A172 (cell line): ENCODE measurements around the gene GAST. TPM values are rescaled to one million over a fixed set of nuclear protein-coding genes. Genes with fewer than 3 reads are reported as not detected.
A peak's percentile ranks its signal among the peaks of the same experiment; 100 is the strongest.

Source experiments
- DNase-seq: peaks from one replicate; pipeline ENCODE4 v3.0.0-alpha.2; 2015; ENCODE audit warnings: low spot score
- total RNA-seq: library from RNA; depleted of rRNA; stranded (reverse); fragments of >200 nt; shearing (Covaris generic); gene quantifications from 2 replicates; pipeline ENCODE4 v1.2.3, GENCODE V29; 2014; rRNA removed

GAST gene
- total RNA-seq, 1 experiment from 2014 or later: not detected

DNA sequence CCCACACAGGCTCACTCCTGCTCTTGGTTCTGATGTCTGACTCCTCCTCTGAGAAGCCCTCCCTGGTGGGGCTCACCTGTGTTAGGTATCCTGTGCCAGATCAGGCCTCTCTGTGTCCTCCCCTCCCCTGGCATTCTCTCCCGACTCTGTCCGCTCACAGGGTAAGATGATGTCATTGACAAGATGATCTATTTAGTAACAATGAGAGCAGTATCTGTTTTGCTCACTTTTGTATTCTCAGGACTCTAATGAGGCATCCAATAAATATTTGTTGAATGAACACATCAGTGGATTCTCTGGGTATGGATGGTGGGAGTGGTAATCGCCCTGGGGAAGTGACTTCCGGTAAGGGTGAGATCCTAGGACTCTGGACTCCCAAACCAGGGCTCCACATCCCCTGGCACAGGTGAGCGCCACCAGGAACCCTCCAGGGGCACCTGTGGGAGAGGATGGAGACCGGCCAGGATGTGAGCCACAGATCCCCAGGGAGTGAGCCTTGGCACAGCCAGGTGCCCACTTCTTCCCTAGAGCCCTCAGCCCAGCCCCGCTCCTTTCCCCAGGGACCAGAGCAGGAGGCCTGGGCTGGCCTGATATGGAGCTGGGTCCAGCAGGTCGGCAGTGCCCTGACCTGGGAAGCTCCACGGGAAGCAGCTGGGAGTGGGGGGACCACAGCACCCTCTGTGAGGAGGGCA, 27.7 kb downstream of the GAST start:
- peak; percentile 82 for DNase-seq

DNA sequence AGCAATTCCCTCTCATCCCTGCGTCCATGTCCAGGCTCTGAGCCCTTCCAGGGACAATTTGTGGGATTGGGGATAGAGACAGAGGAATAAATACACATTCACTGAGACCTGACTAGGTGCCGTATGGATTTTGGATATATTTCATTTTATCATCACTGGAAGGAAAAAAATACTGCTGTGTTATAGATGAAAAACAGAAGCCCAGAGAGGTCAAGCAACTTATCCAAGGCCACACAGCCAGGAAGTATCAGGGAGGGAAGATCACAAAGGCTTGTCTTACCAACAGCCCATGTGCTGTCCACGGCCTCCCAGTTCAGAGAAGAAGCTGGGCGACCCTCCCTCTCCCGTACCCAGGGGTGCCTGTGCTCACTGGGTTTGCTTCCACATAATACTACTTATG, 28.4 kb downstream of the GAST start:
- DNase-seq: no peak

DNA sequence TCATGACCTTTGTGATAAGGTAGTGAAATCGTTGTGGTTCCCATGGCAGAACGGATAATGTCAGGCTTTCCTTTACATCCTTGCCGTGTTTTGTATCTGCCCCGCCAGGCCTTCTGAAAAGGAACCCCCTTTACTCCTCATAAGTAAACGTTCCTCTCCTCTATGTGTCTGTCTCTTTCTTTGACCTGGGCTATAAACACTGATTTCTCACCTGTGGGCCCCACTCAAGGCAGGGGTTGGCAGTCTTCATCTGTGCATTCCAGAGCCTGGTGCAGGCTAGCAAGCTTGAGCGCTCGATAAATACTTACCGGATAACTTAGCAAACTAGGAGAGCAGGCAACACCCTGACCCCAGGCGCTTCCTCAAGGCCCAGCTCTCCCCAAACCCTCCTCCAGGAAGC, 29.6 kb downstream of the GAST start:
- no peak for DNase-seq

DNA sequence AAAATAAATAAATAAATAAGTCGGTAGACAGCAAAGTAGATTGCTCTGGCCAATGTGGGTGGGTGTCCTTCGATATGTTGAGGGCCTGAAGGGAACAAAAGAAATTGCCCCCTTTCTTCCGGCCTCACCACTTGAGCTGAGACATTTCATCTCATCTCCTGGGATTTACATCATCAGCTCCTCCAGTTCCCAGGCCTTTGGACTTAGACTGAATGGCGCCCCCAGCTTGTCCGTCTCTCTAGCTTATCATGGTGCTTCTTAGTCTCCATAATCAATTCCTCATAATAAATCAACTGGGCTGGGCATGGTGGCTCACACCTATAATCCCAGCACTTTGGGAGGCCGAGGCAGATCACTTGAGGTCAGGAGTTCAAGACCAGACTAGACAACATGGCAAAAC, 36.1 kb downstream of the GAST start:
- DNase-seq: no peak

DNA sequence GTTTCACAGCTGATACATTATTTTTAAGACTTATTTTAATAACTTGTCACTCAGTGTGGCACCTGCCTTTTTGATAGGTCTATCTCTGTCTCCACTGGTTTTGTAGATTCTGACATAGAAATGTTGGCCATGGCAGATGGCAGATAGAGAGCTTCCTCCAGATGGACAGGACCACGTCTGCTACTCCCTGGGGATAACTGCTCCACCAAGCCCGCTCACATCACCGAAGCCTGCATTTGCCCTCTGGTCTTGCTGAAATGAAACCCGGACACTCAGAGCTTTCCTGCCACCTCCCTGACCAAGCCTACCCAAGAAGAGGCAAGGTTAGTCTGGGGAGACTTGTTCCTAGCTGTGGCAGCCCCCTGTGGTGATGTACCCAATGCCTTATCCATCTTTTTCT, 38.7 kb downstream of the GAST start:
- DNase-seq: no peak

DNA sequence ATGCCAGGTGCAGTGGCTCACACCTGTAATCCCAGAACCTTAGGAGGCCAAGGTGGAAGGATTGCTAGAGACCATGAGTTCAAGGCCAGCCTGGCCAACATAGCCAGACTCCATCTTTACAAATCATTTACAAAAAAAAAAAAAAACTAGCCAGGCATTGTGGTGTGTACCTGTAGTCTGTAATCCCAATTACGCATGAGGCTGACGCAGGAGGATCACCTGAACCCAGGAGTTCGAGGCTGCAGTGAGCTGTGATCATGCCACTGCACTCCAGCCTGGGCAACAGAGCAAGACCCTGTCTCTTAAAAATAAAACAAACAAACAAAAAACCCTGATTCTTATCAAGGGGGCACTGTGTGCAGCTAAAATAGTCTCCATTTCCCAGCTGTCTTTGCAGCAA, 39.2 kb downstream of the GAST start:
- DNase-seq: no peak

DNA sequence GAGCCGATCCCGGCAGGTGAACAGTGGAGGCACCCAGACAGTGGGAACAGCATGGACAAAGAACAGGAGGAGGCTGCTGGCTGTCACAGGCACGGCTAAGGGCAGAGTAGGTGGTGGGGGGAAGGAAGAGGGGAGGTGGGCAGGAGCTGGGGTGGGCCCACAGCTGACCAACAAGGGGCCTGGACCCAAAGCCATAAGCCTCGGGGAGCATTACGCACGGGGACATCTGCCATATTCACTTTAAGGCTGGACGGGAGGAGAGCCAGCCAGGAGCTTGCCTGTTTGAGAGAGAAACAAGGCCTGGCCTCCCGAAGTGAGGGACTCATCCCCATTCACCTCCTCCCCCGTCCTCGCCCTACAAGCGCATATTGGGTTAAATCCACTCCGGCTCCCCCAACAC, 41.9 kb downstream of the GAST start:
- no peak for DNase-seq

DNA sequence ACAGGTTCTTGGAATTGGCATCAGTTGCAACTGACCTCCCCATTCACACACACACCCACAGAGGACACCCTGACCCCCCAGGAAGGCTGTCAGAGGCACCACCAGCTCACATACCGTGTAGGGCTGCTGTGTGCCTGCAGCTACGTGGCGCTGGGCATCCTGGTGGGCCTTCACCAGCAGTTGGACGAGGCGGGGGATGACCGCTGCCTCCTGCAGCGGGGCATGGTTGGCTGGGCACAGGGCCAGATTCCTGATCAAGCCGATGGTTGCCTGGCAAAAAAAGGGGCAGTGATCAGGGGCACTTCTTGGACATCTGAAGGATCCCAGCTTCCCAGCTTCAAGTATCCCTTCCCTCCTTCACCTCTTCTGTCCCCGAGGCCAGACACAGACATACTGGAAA, 46.5 kb downstream of the GAST start:
- no peak for DNase-seq

DNA sequence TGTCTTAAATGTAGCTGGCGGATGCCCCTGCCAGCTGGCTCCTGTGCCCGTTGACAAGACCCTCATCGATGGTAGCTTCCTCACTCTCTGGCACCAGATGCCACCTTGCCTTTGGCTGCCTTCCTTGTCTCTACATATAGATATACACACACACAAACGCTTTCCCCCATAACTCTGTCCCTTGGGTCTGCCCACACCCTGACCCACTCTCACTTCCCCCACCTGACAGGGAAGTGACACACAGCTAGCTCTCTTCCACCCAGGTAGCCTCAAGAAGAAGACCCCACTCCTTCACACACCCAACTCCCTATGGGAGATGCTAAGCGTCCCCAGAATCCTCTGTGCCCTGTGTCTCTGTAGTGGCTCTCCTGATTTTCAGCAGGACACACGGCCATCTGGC, 48.7 kb downstream of the GAST start:
- no peak for DNase-seq

DNA sequence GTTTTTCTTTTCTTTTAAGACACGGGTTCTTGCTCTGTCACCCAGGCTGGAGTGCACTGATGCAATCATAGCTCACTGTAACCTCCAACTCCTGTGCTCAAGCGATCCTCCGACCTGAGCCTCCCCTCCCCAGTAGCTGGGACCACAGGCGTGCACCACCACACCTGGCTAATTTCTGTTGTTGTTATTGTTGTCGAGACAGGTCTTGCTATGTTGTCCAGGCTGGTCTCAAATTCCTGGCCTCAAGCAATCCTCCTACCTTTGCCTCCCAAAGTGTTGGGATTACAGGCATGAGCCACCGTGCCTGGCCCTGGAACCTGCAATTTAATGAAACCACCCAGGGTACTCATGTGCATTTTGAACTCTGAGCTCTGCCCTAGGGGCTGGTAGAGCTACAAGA, 50.3 kb downstream of the GAST start:
- no peak for DNase-seq

DNA sequence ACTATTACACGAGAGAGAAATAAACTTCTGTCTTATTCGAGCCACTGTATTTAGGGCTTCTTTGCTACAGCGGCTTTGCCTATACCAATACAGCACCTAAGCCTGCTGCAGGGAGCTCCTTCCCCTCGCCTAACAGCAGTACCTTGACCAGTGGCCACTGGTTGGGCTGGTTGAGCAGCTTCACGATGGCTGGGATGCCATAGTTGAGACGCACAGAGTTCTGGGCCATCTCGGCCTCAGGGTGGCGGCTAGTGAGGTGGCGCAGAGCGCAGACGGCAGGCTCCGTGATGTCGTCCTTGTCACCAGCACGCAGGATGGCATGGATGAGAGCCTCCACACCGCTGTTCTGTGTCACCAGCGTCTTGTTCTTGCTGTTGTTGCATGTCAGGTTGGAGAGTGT, 50.7 kb downstream of the GAST start:
- no peak for DNase-seq

DNA sequence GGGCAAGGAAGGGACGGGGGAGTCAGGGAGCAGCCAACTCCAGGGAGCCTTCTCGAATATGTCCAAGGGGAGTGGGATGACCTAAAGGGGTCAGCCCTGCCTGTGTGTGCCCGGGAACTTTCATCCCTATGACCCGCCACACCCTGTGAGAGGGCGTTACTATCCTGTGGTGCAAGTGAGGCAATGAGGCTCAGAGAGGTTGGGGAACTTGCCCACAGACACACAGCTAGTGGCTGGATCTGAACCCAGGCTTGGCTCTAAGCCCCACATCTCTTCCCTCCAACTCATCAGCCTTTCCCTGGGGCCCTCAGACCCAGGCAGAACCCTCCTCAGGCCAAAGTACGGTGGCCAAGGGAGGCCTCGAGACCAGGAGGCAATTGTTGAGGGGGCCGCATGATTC, 51.2 kb downstream of the GAST start:
- DNase-seq: no peak

Other genes with a start within 250 kb of the GAST start
- gene KRT32, start 244.9 kb upstream of the GAST start, total RNA-seq: 0.12 TPM in 1 of 2 replicates, not detected in the other
- gene KRT35, start 231.2 kb upstream of the GAST start, total RNA-seq: not detected in 2 replicates
- gene KRT36, start 222.4 kb upstream of the GAST start, total RNA-seq: 0.05 TPM in 1 of 2 replicates, not detected in the other
- gene KRT13, start 206.7 kb upstream of the GAST start, total RNA-seq: 2.7 and 2.8 TPM in 2 replicates
- gene KRT15, start 193.4 kb upstream of the GAST start, total RNA-seq: 29.8 and 31.9 TPM in 2 replicates
- 8.5 and 11.5 TPM in 2 replicates for gene KRT19, start 184.0 kb upstream of the GAST start, total RNA-seq
- not detected in 2 replicates for gene KRT9, start 140.3 kb upstream of the GAST start, total RNA-seq
- not detected in 2 replicates for gene KRT14, start 125.4 kb upstream of the GAST start, total RNA-seq
- gene KRT16, start 99.6 kb upstream of the GAST start, total RNA-seq: 0.50 and 2.2 TPM in 2 replicates
- gene KRT17, start 87.8 kb upstream of the GAST start, total RNA-seq: 0.29 TPM in 1 of 2 replicates, not detected in the other
- gene EIF1, start 23.4 kb upstream of the GAST start, total RNA-seq: 58.0 and 74.2 TPM in 2 replicates
- gene HAP1, start 22.3 kb downstream of the GAST start, total RNA-seq: 0.14 and 0.43 TPM in 2 replicates
- 64.6 and 78.6 TPM in 2 replicates for gene JUP, start 74.4 kb downstream of the GAST start, total RNA-seq
- gene P3H4, start 99.6 kb downstream of the GAST start, total RNA-seq: 66.5 and 71.6 TPM in 2 replicates
- gene FKBP10, start 100.7 kb downstream of the GAST start, total RNA-seq: 131 and 139 TPM in 2 replicates
- 101 TPM in 2 replicates for gene NT5C3B, start 123.9 kb downstream of the GAST start, total RNA-seq
- gene KLHL10, start 125.5 kb downstream of the GAST start, total RNA-seq: not detected in 2 replicates
- gene KLHL11, start 153.1 kb downstream of the GAST start, total RNA-seq: 31.5 and 34.8 TPM in 2 replicates
- 212 and 231 TPM in 2 replicates for gene ACLY, start 206.6 kb downstream of the GAST start, total RNA-seq
- gene ODAD4, start 218.3 kb downstream of the GAST start, total RNA-seq: 1.8 and 2.2 TPM in 2 replicates